Chondrocyte (in vitro differentiated cells): ENCODE results near the gene GOLPH3. TPM values are rescaled to one million over a fixed set of nuclear protein-coding genes. Genes with fewer than 3 reads are reported as not detected.

ENCODE experiments used
- DNase-seq: peaks from one replicate; pipeline ENCODE4 v3.0.0; 2021; ENCODE audit warnings: mixed read lengths, low spot score
- H3K27ac Mint-ChIP-seq: one replicate; pipeline ENCODE4 v1.8.0; 2021; ENCODE audit warnings: mild to moderate bottlenecking, moderate library complexity, mixed read lengths; ENCODE audit not compliant: unreplicated experiment
- H3K27me3 Mint-ChIP-seq: 2 replicates; pipeline ENCODE4 v1.8.0; 2021; ENCODE audit warnings: low read depth, mixed read lengths
- H3K36me3 Mint-ChIP-seq: 2 replicates; pipeline ENCODE4 v1.8.0; 2021; ENCODE audit warnings: low read depth, mixed read lengths
- H3K4me1 Mint-ChIP-seq: 2 replicates; pipeline ENCODE4 v1.8.0; 2021; ENCODE audit warnings: low read depth, mild to moderate bottlenecking, mixed read lengths
- H3K4me3 Mint-ChIP-seq: one replicate; pipeline ENCODE4 v1.8.0; 2021; ENCODE audit warnings: mild to moderate bottlenecking, moderate library complexity, mixed read lengths; ENCODE audit not compliant: unreplicated experiment
- H3K9me3 Mint-ChIP-seq: 2 replicates; pipeline ENCODE4 v1.8.0; 2021; ENCODE audit warnings: low read depth, mixed read lengths
- total RNA-seq: library from RNA; stranded (reverse); gene quantifications from 3 replicates; pipeline ENCODE4 v1.2.1, GENCODE V29; 2021
- TF ChIP-seq, protein P1 (sequence below): fragments of 200-600 bp; sonication (generic); IDR thresholded peaks from 2 replicates; pipeline ENCODE4 v1.5.0; 2021; ENCODE audit warnings: antibody characterized with exemption, mild to moderate bottlenecking, moderate library complexity

GOLPH3 gene
- total RNA-seq, 1 donor from 2014 or later: 106 TPM

DNA sequence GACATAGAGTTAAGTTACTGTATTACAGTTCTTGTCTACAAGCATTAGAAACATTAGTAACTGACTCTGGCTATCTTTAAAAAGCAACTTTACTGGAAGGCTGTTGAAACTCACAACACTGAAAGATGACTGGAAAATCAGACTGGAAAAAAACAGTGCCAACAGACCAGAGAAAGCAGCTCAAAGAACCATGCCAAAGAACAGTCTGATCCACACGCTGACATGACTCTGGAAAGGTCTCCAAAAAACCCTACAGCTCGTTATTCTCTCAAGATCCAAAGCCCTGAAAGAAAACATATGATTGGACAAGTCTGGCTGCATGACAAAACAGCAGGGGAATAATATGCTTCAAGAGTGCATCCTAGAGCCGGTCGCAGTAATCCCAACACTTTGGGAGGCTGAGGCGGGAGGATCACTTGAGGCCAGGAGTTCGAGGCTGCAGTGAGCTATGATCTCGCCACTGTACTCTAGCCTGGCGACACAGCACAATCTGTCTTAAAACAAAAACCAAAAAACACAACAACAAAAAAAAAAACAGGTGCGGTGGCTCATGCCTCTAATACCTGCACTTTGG is 5.6 kb downstream of the GOLPH3 start:
- Mint-ChIP-seq H3K27me3 (no peaks in the 10 kb centered on the region), H3K36me3 (peaks cover 19% of the 10 kb centered on the region), H3K4me1 (peaks cover 55% of the 10 kb centered on the region), H3K27ac (peak overlapping the region; percentile 23), H3K9me3 (no peaks in the 10 kb centered on the region), H3K4me3 (peak overlapping the region; percentile 15)
- no peak for DNase-seq
- TF ChIP-seq, protein P1, sequence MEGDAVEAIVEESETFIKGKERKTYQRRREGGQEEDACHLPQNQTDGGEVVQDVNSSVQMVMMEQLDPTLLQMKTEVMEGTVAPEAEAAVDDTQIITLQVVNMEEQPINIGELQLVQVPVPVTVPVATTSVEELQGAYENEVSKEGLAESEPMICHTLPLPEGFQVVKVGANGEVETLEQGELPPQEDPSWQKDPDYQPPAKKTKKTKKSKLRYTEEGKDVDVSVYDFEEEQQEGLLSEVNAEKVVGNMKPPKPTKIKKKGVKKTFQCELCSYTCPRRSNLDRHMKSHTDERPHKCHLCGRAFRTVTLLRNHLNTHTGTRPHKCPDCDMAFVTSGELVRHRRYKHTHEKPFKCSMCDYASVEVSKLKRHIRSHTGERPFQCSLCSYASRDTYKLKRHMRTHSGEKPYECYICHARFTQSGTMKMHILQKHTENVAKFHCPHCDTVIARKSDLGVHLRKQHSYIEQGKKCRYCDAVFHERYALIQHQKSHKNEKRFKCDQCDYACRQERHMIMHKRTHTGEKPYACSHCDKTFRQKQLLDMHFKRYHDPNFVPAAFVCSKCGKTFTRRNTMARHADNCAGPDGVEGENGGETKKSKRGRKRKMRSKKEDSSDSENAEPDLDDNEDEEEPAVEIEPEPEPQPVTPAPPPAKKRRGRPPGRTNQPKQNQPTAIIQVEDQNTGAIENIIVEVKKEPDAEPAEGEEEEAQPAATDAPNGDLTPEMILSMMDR: no peak

DNA sequence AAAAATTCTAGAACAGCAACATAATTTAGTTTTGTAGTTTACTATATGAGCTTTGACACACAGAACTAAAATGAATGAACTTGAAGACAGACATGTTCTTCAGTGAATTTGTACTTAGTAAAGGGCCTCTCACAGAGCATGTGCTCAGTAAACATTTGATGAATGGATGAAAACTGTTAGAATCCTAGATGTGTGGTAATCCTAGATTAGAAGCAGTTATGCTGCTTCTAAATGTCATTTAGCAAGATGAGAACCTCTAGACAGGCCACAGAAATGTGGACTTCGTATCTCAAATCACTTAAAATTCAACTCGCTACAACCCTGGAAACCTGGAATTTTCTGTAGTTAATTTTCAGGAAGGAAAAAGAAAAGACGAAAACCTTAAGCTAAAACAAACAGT is 8.5 kb downstream of the GOLPH3 start:
- Mint-ChIP-seq H3K9me3 (no peaks in the 10 kb centered on the region), H3K4me1 (peaks cover 44% of the 10 kb centered on the region), H3K27me3 (no peaks in the 10 kb centered on the region), H3K27ac (peak overlapping the region; percentile 32), H3K4me3 (no peak overlapping the region), H3K36me3 (peaks cover 21% of the 10 kb centered on the region)
- no peak for DNase-seq
- TF ChIP-seq, protein P1: no peak

DNA sequence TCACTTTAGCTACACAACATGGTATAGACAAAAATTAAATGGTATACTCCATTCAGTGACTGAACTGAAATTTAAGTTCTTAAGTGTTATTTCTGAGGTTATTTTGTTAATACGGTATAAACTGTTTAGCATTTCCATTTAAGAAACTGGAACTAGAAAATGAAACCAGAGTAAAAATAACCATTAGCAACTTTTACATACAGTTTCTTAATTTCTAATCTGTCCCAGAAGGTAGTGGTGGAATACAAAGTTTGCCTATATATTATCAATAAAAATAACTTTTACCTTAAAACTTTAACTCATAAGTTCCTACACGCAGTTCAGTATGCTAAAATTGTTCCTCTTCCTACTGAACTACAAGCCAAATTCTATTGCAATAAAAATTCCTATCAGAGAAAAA is 10.3 kb downstream of the GOLPH3 start:
- TF ChIP-seq, protein P1: no peak
- no peak for DNase-seq
- no peak overlapping the region for H3K4me3 Mint-ChIP-seq
- H3K27ac Mint-ChIP-seq: no peak overlapping the region
- no peaks in the 10 kb centered on the region for H3K9me3 Mint-ChIP-seq
- H3K27me3 Mint-ChIP-seq: no peaks in the 10 kb centered on the region
- peaks cover 31% of the 10 kb centered on the region for H3K4me1 Mint-ChIP-seq
- H3K36me3 Mint-ChIP-seq: peaks cover 15% of the 10 kb centered on the region

DNA sequence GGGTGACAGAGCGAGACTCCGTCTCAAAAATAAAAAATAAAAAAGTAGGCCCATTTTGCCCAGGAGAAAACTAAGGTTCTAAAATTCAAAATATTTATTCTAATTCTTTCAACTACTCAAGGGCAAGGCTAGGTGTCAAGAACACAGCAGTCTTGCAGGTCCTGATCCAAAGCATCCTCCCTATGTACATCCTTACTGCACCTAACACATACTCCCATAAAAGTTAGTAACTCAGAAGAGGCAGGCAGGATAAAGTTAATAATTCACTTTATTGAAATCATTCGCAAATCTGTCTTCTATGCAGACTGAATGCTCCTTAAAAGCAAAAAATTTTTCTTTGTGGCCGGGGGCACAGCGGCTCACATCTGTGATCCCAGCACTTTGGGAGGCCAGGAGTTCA is 11.1 kb downstream of the GOLPH3 start:
- DNase-seq: no peak
- Mint-ChIP-seq H3K36me3 (peaks cover 10% of the 10 kb centered on the region), H3K4me1 (peaks cover 24% of the 10 kb centered on the region), H3K4me3 (no peak overlapping the region), H3K9me3 (no peaks in the 10 kb centered on the region), H3K27me3 (no peaks in the 10 kb centered on the region), H3K27ac (no peak overlapping the region)
- TF ChIP-seq, protein P1: no peak

DNA sequence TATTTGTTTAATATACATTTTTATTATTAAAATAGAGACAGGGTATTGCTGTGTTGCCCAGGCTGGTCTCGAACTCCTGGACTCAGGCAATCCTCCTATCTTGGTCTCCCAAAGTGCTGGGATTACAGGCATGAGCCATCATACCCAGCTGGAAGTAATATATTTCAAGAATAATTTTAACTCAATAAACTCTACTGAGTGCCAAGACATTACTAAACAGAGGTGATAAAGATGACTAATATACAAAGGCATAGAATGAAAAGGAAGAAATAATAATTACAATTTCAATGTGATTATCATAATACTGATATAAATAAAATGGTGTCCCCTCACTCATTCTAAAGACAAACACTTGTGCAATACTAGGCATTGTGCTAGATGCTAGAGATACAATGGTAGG is 13.9 kb downstream of the GOLPH3 start:
- H3K27me3 Mint-ChIP-seq: no peaks in the 10 kb centered on the region
- TF ChIP-seq, protein P1: no peak
- DNase-seq: no peak
- H3K36me3 Mint-ChIP-seq: peaks cover 7% of the 10 kb centered on the region
- H3K4me3 Mint-ChIP-seq: no peak overlapping the region
- no peak overlapping the region for H3K27ac Mint-ChIP-seq
- H3K9me3 Mint-ChIP-seq: no peaks in the 10 kb centered on the region
- H3K4me1 Mint-ChIP-seq: peaks cover 10% of the 10 kb centered on the region
